ENCODE data around the gene CFAP161. TPM values are rescaled to one million over a fixed set of nuclear protein-coding genes. Genes with fewer than 3 reads are reported as not detected.
A peak's percentile ranks its signal among the peaks of the same experiment; 100 is the strongest.

Gene CFAP161
- total RNA-seq, 1 donor from 2014 or later: not detected

DNA sequence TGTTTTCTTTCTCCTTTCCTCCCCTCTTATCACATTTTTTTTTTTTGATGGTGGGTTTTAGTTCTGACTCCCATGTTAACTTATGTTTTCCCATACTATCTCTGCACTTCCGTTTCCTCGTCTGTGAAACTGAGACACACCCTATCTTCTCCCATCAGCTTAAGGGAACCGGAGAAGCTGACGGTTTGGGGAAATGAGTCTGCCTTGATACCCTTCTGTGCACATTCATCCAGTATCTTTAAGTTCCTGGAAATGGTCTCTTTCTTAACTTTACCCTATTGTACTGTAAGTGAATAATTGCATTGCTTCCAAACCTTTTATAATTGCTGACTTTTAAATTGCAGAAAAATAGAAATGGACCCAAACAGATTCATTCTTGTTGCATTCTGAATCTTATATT, 26.2 kb upstream of the CFAP161 start:
- no peak for TF ChIP-seq CTCF (conservative IDR thresholded peaks at IDR 0.05)
- Mint-ChIP-seq H3K36me3 (ENCODE audit: low read depth) (no peaks in the 10 kb centered on the region), H3K27ac (ENCODE audit: unreplicated experiment) (no peak overlapping the region), H3K4me1 (peaks cover 4% of the 10 kb centered on the region), H3K27me3 (ENCODE audit: low read depth) (peaks cover 56% of the 10 kb centered on the region), H3K4me3 (no peak overlapping the region), H3K9me3 (no peaks in the 10 kb centered on the region)
- DNase-seq (ENCODE audit: low read depth, low spot score): no peak

- Mint-ChIP-seq H3K4me3 (no peak overlapping the region), H3K9me3 (no peaks in the 10 kb centered on the region), H3K36me3 (ENCODE audit: low read depth) (no peaks in the 10 kb centered on the region), H3K4me1 (peaks cover 4% of the 10 kb centered on the region), H3K27me3 (ENCODE audit: low read depth) (peaks cover 56% of the 10 kb centered on the region), H3K27ac (ENCODE audit: unreplicated experiment) (no peak overlapping the region)
- DNase-seq (ENCODE audit: low read depth, low spot score): peak; percentile 16
- peak; percentile 59 for TF ChIP-seq CTCF (conservative IDR thresholded peaks at IDR 0.05)
Observed at GRCh38 chr15:81108427-81108826, 25.6 kb upstream of the CFAP161 start.

GRCh38 chr15:81111018-81111417, 23.1 kb upstream of the CFAP161 start:
- Mint-ChIP-seq H3K27me3 (ENCODE audit: low read depth) (peaks cover 44% of the 10 kb centered on the region), H3K9me3 (no peaks in the 10 kb centered on the region), H3K4me1 (peaks cover 4% of the 10 kb centered on the region), H3K4me3 (no peak overlapping the region), H3K36me3 (ENCODE audit: low read depth) (no peaks in the 10 kb centered on the region), H3K27ac (ENCODE audit: unreplicated experiment) (no peak overlapping the region)
- DNase-seq (ENCODE audit: low read depth, low spot score): no peak
- TF ChIP-seq CTCF (conservative IDR thresholded peaks at IDR 0.05): no peak

- H3K36me3 Mint-ChIP-seq (ENCODE audit: low read depth): no peaks in the 10 kb centered on the region
- no peaks in the 10 kb centered on the region for H3K4me1 Mint-ChIP-seq
- H3K4me3 Mint-ChIP-seq: no peak overlapping the region
- no peaks in the 10 kb centered on the region for H3K9me3 Mint-ChIP-seq
- no peak for TF ChIP-seq CTCF (conservative IDR thresholded peaks at IDR 0.05)
- H3K27ac Mint-ChIP-seq (ENCODE audit: unreplicated experiment): no peak overlapping the region
- H3K27me3 Mint-ChIP-seq (ENCODE audit: low read depth): peaks cover 42% of the 10 kb centered on the region
- no peak for DNase-seq (ENCODE audit: low read depth, low spot score)
Observed at GRCh38 chr15:81111510-81112470, 22.3 kb upstream of the CFAP161 start.

GRCh38 chr15:81113204-81113657, 20.8 kb upstream of the CFAP161 start:
- H3K4me1 Mint-ChIP-seq: no peaks in the 10 kb centered on the region
- DNase-seq (ENCODE audit: low read depth, low spot score): no peak
- peaks cover 2% of the 10 kb centered on the region for H3K9me3 Mint-ChIP-seq
- TF ChIP-seq CTCF (conservative IDR thresholded peaks at IDR 0.05): no peak
- H3K27me3 Mint-ChIP-seq (ENCODE audit: low read depth): peaks cover 48% of the 10 kb centered on the region
- no peaks in the 10 kb centered on the region for H3K36me3 Mint-ChIP-seq (ENCODE audit: low read depth)
- no peak overlapping the region for H3K27ac Mint-ChIP-seq (ENCODE audit: unreplicated experiment)
- H3K4me3 Mint-ChIP-seq: no peak overlapping the region
